Activated T-helper 2 cell treated with anti-CD3 and anti-CD28 coated beads, Interferon-gamma antibody, Interleukin-2, Interleukin-4, amounts not matched to agents 10 μg/mL and 5 μg/mL and 100 μg/mL, durations not matched to agents 14 hours and 24 hours and 36 hours (primary cell): Measurements from ENCODE around the gene TLE3. TPM values are rescaled to one million over a fixed set of nuclear protein-coding genes. Genes with fewer than 3 reads are reported as not detected.

Experiments
- DNase-seq: peaks from one replicate; pipeline ENCODE4 v3.0.0; 2021; ENCODE audit warnings: low spot score
- H3K27ac Mint-ChIP-seq: one replicate; pipeline ENCODE4 v1.8.0; 2021; ENCODE audit warnings: mixed read lengths
- H3K27me3 Mint-ChIP-seq: one replicate; pipeline ENCODE4 v1.8.0; 2021; ENCODE audit warnings: low read depth, mixed read lengths
- H3K36me3 Mint-ChIP-seq: one replicate; pipeline ENCODE4 v1.8.0; 2021; ENCODE audit warnings: low read depth, mixed read lengths
- H3K4me1 Mint-ChIP-seq: one replicate; pipeline ENCODE4 v1.8.0; 2021; ENCODE audit warnings: low read depth, mixed read lengths
- H3K4me3 Mint-ChIP-seq: one replicate; pipeline ENCODE4 v1.8.0; 2021; ENCODE audit warnings: low read depth, mild to moderate bottlenecking, moderate library complexity, mixed read lengths
- H3K9me3 Mint-ChIP-seq: one replicate; pipeline ENCODE4 v1.8.0; 2021; ENCODE audit warnings: mixed read lengths
- intact Hi-C: fragments of 100-400 bp; cut with micrococcal nuclease; formaldehyde crosslinking; loops from one replicate; pipeline ENCODE4 v1.15.1; 2023
- total RNA-seq: library from RNA; stranded (reverse); gene quantifications from 2 replicates; pipeline ENCODE4 v1.2.3, GENCODE V29; 2022

TLE3 gene
- total RNA-seq, 1 donor from 2014 or later: 102 TPM

DNA sequence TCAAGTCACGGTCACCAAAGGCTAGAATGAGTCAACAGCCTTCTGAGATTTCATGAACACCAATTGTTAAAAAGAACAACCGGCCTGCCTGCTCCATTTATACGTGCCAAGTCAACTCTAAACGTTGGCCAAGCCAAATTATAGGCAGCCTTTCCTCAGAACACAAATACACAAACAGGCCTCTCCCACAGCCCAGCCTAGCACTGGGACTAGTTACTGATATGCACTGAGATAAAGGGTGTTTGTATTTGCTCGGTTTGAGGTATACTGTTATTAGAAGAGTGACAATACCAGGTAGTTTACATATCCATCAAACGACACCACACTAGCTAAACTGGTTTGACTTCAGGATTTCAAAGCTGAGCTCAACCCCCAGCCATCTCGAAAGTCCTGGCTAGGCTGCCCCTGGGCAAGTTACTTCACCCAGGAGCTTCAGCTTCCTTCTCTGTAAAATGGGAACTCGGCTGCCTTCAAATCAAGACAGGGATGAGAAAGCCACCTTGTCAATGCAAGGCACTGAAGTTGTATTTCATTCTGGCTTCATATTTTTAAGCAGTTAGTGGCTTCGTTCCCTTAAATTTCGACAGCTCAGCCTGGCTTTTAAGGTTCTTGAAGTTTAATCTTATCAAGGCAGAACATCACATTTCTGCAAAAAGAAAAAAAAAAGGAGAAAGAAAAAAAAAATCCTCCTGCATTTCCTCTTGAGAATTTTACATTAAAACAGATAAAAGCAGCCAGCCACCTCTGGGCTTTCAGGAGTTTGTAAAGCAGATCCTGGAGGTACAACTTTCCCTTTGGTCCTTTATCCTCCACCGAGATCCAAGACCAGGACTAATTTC, 4.0 kb downstream of the TLE3 start:
- peaks cover 55% of the 10 kb centered on the region for H3K4me1 Mint-ChIP-seq
- H3K4me3 Mint-ChIP-seq: peak overlapping the region; percentile 66
- no peak overlapping the region for H3K27ac Mint-ChIP-seq
- no peaks in the 10 kb centered on the region for H3K9me3 Mint-ChIP-seq
- H3K36me3 Mint-ChIP-seq: peaks cover 72% of the 10 kb centered on the region
- intact Hi-C loops: loop anchor here (1.0 kb wide), 1 partner anchor 9 kb away; no protein-coding TSS in a partner anchor
- no peaks in the 10 kb centered on the region for H3K27me3 Mint-ChIP-seq
- DNase-seq: no peak

DNA sequence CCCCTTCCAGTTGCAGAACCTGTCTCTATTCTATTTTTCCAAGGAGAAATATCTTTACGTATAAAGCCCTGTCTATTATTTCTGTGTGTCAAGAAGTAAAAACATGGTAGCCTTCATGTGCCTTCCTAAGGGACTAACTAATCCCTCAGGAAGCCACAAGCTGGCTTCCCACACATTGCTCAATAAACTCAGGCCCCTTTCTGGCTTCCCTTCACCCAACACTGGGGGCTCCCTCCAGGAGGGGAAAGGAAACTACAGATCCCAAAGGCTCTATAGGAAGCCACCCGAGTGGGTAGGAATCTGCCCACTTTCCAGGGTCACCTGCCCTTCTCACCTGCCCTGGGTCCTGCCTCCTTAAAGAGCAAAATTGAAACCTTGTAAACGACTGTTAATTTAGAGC, 4.6 kb downstream of the TLE3 start:
- H3K27me3 Mint-ChIP-seq: no peaks in the 10 kb centered on the region
- H3K4me3 Mint-ChIP-seq: peak overlapping the region; percentile 66
- H3K4me1 Mint-ChIP-seq: peaks cover 56% of the 10 kb centered on the region
- H3K36me3 Mint-ChIP-seq: peaks cover 78% of the 10 kb centered on the region
- no peak for DNase-seq
- no peaks in the 10 kb centered on the region for H3K9me3 Mint-ChIP-seq
- no peak overlapping the region for H3K27ac Mint-ChIP-seq
- intact Hi-C loops: loop anchor here (1.0 kb wide), 1 partner anchor 9 kb away; no protein-coding TSS in a partner anchor

DNA sequence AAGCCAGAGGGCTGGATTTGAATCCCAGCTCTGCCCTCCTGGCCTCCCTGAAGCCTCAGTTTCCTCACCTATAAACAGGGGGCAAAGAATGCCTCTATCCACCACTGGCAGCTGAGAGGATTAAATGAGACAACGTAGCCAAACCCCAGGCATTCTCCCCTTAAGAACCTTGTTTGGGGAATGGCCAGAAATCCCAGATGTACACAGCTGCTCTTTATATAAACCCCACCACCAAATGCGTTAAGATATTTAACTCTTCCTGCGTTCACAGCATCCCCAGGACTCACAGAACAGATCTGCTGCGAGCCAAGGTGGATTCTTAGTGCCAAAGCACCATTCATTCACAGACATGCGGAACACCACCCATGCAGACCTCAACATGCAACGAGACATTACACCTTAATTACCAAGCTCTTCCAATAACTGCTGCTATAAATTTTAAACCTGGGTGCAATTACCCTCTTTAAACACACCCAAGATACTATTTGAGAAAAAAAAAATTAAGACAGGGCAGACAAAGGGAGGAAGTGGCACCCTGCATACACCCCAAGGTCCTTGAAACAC, 5.2 kb downstream of the TLE3 start:
- H3K9me3 Mint-ChIP-seq: no peaks in the 10 kb centered on the region
- H3K4me1 Mint-ChIP-seq: peaks cover 58% of the 10 kb centered on the region
- intact Hi-C loops: loop anchor here (1.0 kb wide), 1 partner anchor 8 kb away; no protein-coding TSS in a partner anchor
- no peak for DNase-seq
- H3K36me3 Mint-ChIP-seq: peaks cover 83% of the 10 kb centered on the region
- peak overlapping the region; percentile 66 for H3K4me3 Mint-ChIP-seq
- H3K27me3 Mint-ChIP-seq: no peaks in the 10 kb centered on the region
- no peak overlapping the region for H3K27ac Mint-ChIP-seq

DNA sequence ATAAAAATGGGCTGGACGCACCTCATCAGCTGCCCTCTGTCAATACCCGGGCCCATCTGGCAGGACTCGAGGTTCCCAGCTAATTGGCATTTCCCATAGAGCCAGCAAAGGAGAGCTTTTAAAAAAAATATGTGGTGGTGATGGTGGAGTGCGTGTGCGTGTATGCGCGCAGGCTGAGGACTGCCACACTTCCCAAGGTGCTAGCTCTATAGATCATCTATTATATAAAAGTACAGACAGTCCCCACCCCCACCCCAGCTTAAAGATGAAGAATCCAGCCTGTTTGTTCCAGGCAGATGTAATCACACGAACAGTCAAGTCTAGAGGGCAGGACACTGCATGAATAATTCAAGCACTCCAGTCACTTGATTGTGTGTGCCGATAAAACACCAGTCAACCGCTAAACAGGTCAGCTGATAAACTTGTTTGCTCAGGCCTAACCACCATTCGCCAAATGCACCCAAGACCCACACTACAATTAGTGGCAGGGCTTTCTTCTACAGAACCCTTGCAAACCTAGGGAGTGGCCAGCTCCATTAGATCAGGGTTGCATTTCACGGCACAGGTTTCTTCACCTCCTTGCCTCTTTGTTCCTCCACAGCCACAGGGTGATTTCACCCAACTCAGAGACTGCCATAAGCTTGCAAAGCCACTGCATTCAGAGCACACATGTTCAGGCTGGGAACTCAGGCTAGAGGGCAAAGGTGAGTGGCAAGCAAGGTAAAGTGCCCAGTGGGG, 5.8 kb downstream of the TLE3 start:
- Mint-ChIP-seq H3K27me3 (no peaks in the 10 kb centered on the region), H3K4me3 (peak overlapping the region; percentile 67), H3K27ac (no peak overlapping the region), H3K9me3 (no peaks in the 10 kb centered on the region), H3K4me1 (peaks cover 64% of the 10 kb centered on the region), H3K36me3 (peaks cover 90% of the 10 kb centered on the region)
- intact Hi-C loops: loop anchor here (1.0 kb wide), 1 partner anchor 331 kb away; no protein-coding TSS in a partner anchor
- DNase-seq: peak; percentile 37

DNA sequence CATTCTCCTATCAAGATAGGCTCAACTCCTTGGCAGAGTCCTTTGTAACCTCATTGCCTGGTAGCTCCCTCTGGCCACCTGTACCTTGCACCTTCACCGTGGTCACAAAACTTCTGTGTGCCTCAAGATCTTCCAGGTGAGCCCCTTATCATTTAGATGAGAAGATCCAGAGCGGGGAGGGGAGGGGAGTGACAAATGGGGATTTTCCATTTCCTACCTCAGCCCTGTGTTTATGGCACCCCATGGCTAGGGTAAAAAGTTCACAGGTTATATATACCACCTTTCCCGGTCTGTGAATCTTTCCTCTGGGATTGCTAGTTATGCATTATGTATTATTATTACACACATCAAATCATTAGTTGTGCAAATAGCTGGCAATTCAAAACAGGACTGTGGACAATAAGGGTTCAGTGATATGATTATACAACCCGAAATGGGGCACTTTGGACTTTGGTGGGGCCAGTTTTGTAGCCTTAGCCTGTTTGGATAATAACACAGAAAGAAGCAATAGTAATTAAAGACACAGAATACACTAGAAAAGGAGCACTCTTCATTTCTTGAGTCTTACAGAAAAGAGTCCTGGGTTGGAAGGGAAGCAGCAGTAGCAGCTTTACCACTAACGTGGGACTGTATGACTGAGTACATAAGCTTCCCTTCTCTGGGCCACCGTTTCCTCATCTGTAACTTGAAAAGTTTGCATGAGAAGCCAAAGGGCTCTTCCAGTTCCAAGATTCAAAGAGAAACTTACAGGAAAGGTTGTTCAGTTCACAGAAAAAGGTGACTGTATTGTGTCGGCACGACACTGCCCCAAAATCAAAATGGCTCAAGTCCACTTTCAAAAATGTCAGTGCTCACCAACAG, 7.1 kb downstream of the TLE3 start:
- no peaks in the 10 kb centered on the region for H3K27me3 Mint-ChIP-seq
- no peaks in the 10 kb centered on the region for H3K9me3 Mint-ChIP-seq
- intact Hi-C loops: loop anchor here (1.0 kb wide), 1 partner anchor 329 kb away; no protein-coding TSS in a partner anchor
- no peak overlapping the region for H3K27ac Mint-ChIP-seq
- H3K36me3 Mint-ChIP-seq: peaks cover 98% of the 10 kb centered on the region
- H3K4me3 Mint-ChIP-seq: no peak overlapping the region
- H3K4me1 Mint-ChIP-seq: peaks cover 76% of the 10 kb centered on the region
- no peak for DNase-seq

DNA sequence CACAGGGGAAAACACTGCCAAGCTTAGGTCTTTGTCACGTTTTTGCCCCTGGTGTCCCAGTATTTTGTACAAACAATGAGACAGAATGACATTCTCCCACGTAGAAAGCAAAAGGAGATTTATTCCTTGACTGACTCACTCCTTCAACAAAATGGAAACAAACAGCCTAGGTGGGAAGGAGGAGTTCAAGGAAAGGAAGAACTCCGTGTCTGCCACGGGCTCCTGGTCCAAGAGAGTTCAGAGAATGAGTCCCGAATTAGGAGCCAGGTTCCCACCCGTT, 8.1 kb downstream of the TLE3 start:
- H3K9me3 Mint-ChIP-seq: no peaks in the 10 kb centered on the region
- no peaks in the 10 kb centered on the region for H3K27me3 Mint-ChIP-seq
- intact Hi-C loops: no loop called here
- H3K36me3 Mint-ChIP-seq: peaks cover 97% of the 10 kb centered on the region
- no peak overlapping the region for H3K27ac Mint-ChIP-seq
- no peak overlapping the region for H3K4me3 Mint-ChIP-seq
- H3K4me1 Mint-ChIP-seq: peaks cover 81% of the 10 kb centered on the region
- DNase-seq: no peak

DNA sequence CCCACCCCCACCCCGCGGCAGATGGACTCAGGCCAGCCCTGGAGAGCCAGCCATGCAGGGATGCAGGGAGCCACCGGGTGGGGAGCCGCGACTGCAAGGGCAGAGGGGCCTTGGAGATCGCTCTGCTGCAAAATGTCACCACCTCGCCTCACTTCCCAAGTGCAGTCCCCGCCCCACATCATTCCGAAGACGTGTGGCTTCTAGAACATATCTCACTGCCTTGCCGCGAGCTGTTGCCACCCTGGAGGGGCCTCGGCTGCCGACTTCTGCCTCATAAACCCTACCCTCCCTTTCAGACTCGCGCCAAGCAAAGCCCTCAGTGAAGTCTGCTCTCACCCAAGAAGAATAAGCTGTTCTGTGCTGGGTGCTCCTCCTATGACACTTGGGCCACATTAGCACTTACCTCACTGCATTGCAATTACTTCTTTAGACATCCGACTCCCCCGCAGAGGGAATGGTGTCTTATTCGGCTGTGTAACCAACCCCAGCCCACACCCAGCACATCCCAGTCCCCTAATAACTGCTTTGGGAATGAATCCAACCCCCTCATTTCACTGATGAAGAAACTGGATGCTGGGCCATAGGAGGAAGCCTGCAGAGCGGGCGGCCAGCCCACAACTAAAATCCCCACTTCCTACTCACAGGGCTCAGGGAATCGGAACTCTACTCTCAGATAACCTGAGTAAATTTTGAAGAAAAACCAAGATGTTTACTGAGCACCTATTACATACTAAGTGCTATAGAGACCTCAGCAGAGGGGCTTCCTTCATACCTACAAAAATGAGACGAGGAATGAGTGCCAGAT, 8.6 kb downstream of the TLE3 start:
- Mint-ChIP-seq H3K27ac (no peak overlapping the region), H3K27me3 (no peaks in the 10 kb centered on the region)

DNA sequence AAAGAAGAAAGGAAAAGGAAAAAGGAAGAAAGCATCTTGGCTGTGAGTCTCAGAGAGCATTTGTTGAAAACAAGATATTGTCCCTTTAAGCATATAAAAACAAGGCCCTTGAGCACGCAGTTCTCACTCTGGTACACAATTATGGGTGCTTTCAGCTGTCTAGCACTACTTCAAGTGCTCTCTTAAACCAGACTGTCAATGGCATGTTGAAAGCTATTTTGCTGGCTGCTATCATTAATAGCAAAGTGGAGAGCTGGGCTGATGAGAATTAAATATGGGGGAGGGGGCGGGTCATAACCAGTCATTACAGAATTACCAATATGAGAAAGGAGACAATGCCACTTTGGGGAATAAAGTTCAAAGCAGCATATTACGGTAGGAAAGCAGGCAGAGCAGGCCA, 9.3 kb downstream of the TLE3 start:
- DNase-seq: no peak
- Mint-ChIP-seq H3K27me3 (no peaks in the 10 kb centered on the region), H3K27ac (no peak overlapping the region), H3K4me1 (peaks cover 82% of the 10 kb centered on the region), H3K36me3 (peaks cover 97% of the 10 kb centered on the region), H3K4me3 (no peak overlapping the region), H3K9me3 (no peaks in the 10 kb centered on the region)
- intact Hi-C loops: no loop called here

More for the DNA sequence above, 8.6 kb downstream of the TLE3 start:
- DNase-seq: no peak
- H3K4me1 Mint-ChIP-seq: peaks cover 82% of the 10 kb centered on the region
- H3K4me3 Mint-ChIP-seq: no peak overlapping the region
- H3K9me3 Mint-ChIP-seq: no peaks in the 10 kb centered on the region
- peaks cover 97% of the 10 kb centered on the region for H3K36me3 Mint-ChIP-seq
- intact Hi-C loops: no loop called here

DNA sequence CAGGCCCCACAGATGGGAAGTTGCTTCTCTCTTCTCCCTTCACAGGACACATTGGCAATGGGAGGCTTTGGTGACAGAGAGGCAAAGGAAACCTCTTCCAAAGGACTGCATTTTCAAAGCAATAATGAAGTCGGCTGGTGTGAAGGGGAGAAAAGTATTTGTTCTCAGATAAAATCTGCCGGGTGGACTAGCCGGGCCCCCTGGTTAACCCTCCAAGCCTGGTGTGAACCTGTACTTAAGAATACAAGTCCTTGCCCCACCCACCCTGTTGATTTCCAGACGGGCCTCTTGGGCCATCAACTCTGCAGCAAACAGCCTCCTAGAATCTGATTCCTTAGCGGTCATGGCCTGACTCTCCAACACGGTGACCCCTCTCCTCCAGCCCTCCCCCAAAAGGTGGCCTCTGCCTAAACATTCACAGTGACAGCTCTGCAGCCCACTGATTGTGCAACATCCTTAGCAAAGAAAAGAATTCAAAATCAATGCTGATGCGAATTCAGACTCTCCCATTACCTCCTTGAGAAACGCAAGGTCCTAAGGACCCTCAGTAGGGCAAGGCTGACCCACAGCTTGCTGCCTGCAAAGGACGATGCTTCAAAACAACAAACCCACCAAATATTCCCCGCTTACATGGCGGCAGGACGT, 9.9 kb downstream of the TLE3 start:
- no peak overlapping the region for H3K4me3 Mint-ChIP-seq
- no peaks in the 10 kb centered on the region for H3K9me3 Mint-ChIP-seq
- no peaks in the 10 kb centered on the region for H3K27me3 Mint-ChIP-seq
- intact Hi-C loops: no loop called here
- DNase-seq: no peak
- H3K36me3 Mint-ChIP-seq: peaks cover 97% of the 10 kb centered on the region
- no peak overlapping the region for H3K27ac Mint-ChIP-seq
- H3K4me1 Mint-ChIP-seq: peaks cover 80% of the 10 kb centered on the region

DNA sequence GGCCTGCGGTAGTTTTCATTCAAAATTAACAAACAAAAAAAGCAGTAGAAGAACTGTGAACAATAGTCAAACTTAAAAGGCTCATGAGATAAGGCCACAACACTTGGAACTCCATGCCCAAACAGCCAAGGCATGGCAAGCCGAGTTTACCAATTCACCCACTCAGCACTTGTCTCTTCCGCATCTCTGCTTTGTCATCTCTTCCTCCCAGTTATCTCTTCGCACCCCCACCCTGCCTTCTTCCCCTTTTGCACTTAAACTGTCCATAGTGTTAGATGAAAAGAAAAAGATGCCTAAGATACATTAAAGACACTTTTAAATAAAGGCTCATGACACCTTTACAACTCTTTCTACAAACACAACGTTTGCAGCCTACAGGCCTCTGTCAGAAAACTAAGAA, 11.1 kb downstream of the TLE3 start:
- peak overlapping the region; percentile 26 for H3K27ac Mint-ChIP-seq
- no peaks in the 10 kb centered on the region for H3K27me3 Mint-ChIP-seq
- peaks cover 97% of the 10 kb centered on the region for H3K36me3 Mint-ChIP-seq
- DNase-seq: no peak
- no peaks in the 10 kb centered on the region for H3K9me3 Mint-ChIP-seq
- intact Hi-C loops: no loop called here
- H3K4me3 Mint-ChIP-seq: no peak overlapping the region
- H3K4me1 Mint-ChIP-seq: peaks cover 72% of the 10 kb centered on the region

DNA sequence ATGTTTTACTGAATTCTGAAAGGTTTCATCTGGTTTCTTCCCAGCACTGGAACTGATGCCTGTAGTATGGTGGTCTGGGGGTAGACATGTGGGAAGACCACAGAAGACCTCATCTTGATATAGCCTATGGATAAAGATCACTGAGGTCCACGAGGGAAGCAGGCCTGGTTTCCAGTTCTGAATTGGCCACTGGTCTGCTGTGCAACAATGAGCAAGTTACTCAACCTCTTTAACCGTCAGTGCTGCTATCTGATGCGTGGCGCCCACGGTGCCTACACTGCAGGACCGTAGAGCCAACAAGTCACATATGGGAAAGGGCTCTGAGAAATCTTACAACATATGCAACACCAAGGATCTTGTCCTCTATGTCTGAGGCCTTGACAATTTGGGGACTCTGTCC, 13.3 kb downstream of the TLE3 start:
- H3K36me3 Mint-ChIP-seq: peaks cover 97% of the 10 kb centered on the region
- no peaks in the 10 kb centered on the region for H3K9me3 Mint-ChIP-seq
- no peaks in the 10 kb centered on the region for H3K27me3 Mint-ChIP-seq
- intact Hi-C loops: loop anchor here (1.0 kb wide), 1 partner anchor 9 kb away; no protein-coding TSS in a partner anchor
- H3K27ac Mint-ChIP-seq: no peak overlapping the region
- peaks cover 57% of the 10 kb centered on the region for H3K4me1 Mint-ChIP-seq
- no peak for DNase-seq
- no peak overlapping the region for H3K4me3 Mint-ChIP-seq
